Keratinocyte (primary cell): Measurements from ENCODE around the gene SCAP. TPM values are rescaled to one million over a fixed set of nuclear protein-coding genes. Genes with fewer than 3 reads are reported as not detected.
A peak's percentile ranks its signal among the peaks of the same experiment; 100 is the strongest.
"Not testable (repeated sequence)": the region's sequence is repeated elsewhere in the genome, so short reads cannot be mapped to it uniquely, and the experiment has no call there.

ENCODE experiments used
- DNase-seq: peaks from one replicate; pipeline ENCODE4 v3.0.0-alpha.2; 2011; ENCODE audit warnings: low read depth, missing footprints, low spot score
- FAIRE-seq: peaks from 2 replicates; lab custom pipeline; 2011; peaks lifted over from hg19 to GRCh38; lab: Jason Lieb, UNC
- H2AFZ ChIP-seq: 2 replicates; pipeline ENCODE4 v1.6.0; 2012; ENCODE audit warnings: low read length, control low read depth, inconsistent platforms; ENCODE audit not compliant: control insufficient read depth
- H3K27ac ChIP-seq: 2 replicates; pipeline ENCODE4 v1.5.1; 2011; ENCODE audit warnings: low read length; ENCODE audit not compliant: control insufficient read depth, insufficient read depth
- H3K27me3 ChIP-seq: 3 replicates; pipeline ENCODE4 v1.6.0; 2011; ENCODE audit warnings: low read length; ENCODE audit not compliant: control insufficient read depth, insufficient read depth; ENCODE audit errors: extremely low read depth
- H3K36me3 ChIP-seq, 2 experiments: 2 replicates in 1 of 2; 3 replicates in 1 of 2; pipeline ENCODE4 v1.5.1; 2011; ENCODE audit warnings: low read length in 2 of 2, mild to moderate bottlenecking in 1 of 2; ENCODE audit not compliant: control insufficient read depth in 2 of 2, insufficient read depth in 2 of 2; ENCODE audit errors: extremely low read depth in 1 of 2
- H3K4me1 ChIP-seq: 3 replicates; pipeline ENCODE4 v1.5.1; 2011; ENCODE audit warnings: low read length; ENCODE audit not compliant: control insufficient read depth, insufficient read depth; ENCODE audit errors: extremely low read depth
- H3K4me2 ChIP-seq: 3 replicates; pipeline ENCODE4 v1.6.0; 2011; ENCODE audit warnings: low read depth, low read length; ENCODE audit not compliant: control insufficient read depth, insufficient read depth; ENCODE audit errors: extremely low read depth
- H3K4me3 ChIP-seq, 3 experiments: fragments of 200-600 bp in 1 of 3; sonication (generic) in 1 of 3; 2 replicates in 2 of 3; 3 replicates in 1 of 3; pipeline ENCODE4 v1.5.1; 2011 to 2016; ENCODE audit warnings: low read length in 3 of 3, mild to moderate bottlenecking in 3 of 3, control low read depth in 2 of 3, inconsistent platforms in 1 of 3, low read depth in 1 of 3, mixed read lengths in 1 of 3, mixed run types in 1 of 3, moderate library complexity in 1 of 3; ENCODE audit not compliant: control insufficient read depth in 2 of 3, insufficient read depth in 2 of 3; ENCODE audit errors: extremely low read depth in 1 of 3
- H3K79me2 ChIP-seq: 2 replicates; pipeline ENCODE4 v1.6.0; 2012; ENCODE audit warnings: low read length; ENCODE audit not compliant: control insufficient read depth, insufficient read depth
- H3K9ac ChIP-seq: 3 replicates; pipeline ENCODE4 v1.6.0; 2011; ENCODE audit warnings: low read length; ENCODE audit not compliant: control insufficient read depth, insufficient read depth; ENCODE audit errors: extremely low read depth
- H3K9me1 ChIP-seq: 3 replicates; pipeline ENCODE4 v1.6.0; 2011; ENCODE audit warnings: low read length; ENCODE audit not compliant: control insufficient read depth, insufficient read depth; ENCODE audit errors: extremely low read depth
- H3K9me3 ChIP-seq: 2 replicates; pipeline ENCODE4 v1.5.1; 2012; ENCODE audit warnings: low read depth, low read length; ENCODE audit not compliant: control insufficient read depth
- H4K20me1 ChIP-seq: 3 replicates; pipeline ENCODE4 v1.6.0; 2011; ENCODE audit warnings: low read length; ENCODE audit not compliant: control insufficient read depth, insufficient read depth; ENCODE audit errors: extremely low read depth
- CTCF ChIP-seq, 3 experiments: IDR thresholded peaks in 1 of 3; conservative IDR thresholded peaks in 1 of 3; optimal IDR thresholded peaks in 1 of 3; 2 replicates in 2 of 3; 3 replicates in 1 of 3; pipeline versions ENCODE3 to v1.5.1; 2011; ENCODE audit warnings: low read length in 3 of 3, mild to moderate bottlenecking in 3 of 3, moderate library complexity in 2 of 3, control low read depth in 1 of 3, inconsistent platforms in 1 of 3; ENCODE audit not compliant: insufficient read depth in 2 of 3; ENCODE audit errors: extremely low read depth in 1 of 3
- EZH2 ChIP-seq: IDR thresholded peaks from one replicate; pipeline ENCODE4 v1.6.1; 2012; ENCODE audit warnings: inconsistent platforms, mild to moderate bottlenecking, low read length, moderate library complexity
- dilution Hi-C: fragments of 300-500 bp; cut with MboI; formaldehyde crosslinking; loops from one replicate; pipeline ENCODE4 v1.7.0; 2020; ENCODE audit warnings: low sequenced_read_pairs; ENCODE audit not compliant: extremely low pct_ligation_motif_present
- polyA plus RNA-seq, 5 experiments: library from polyadenylated mRNA; depleted of rRNA in 3 of 5; stranded (reverse) in 3 of 5; stranded (forward) in 1 of 5; unstranded in 1 of 5; fragments of >200 nt; gene quantifications; 1 replicate in 1 of 5; 2 replicates in 3 of 5; 3 replicates in 1 of 5; pipeline versions ENCODE4 v1.2.1 to v1.2.3, GENCODE V29; 2011 to 2012; ENCODE audit warnings: missing spikeins in 2 of 5, low read depth in 1 of 5, low replicate concordance in 1 of 5

The SCAP gene
- polyA plus RNA-seq, 1 donor (not counting 4 experiments of a cell fraction or from before 2014, with no cell fraction given): 17.7 TPM

GRCh38 chr3:47370887-47371697 is 104.6 kb downstream of the SCAP start:
- no peaks in the 10 kb centered on the region for H3K4me1 ChIP-seq
- no peaks in the 10 kb centered on the region for H4K20me1 ChIP-seq
- no peaks in the 10 kb centered on the region for H3K9me1 ChIP-seq
- dilution Hi-C loops: no loop called here
- H3K27me3 ChIP-seq: no peaks in the 10 kb centered on the region
- no peak overlapping the region for H2AFZ ChIP-seq
- no peak overlapping the region for H3K9ac ChIP-seq
- no peak overlapping the region for H3K27ac ChIP-seq
- no peak overlapping the region for H3K4me3 ChIP-seq
- TF ChIP-seq EZH2 (no peak), CTCF (optimal IDR thresholded peaks at IDR 0.05 in 1 of 3, IDR thresholded peaks at IDR 0.05 in 1 of 3, conservative IDR thresholded peaks at IDR 0.05 in 1 of 3; ENCODE audit: extremely low read depth in 1 of 3, insufficient read depth in 2 of 3, low read length in 3 of 3) (peak in 1 of 3 experiments; percentile 57)
- DNase-seq (no peak), FAIRE-seq (no peak)
- no peaks in the 10 kb centered on the region for H3K9me3 ChIP-seq
- no peaks in the 10 kb centered on the region for H3K36me3 ChIP-seq
- H3K4me2 ChIP-seq: no peak overlapping the region
- no peaks in the 10 kb centered on the region for H3K79me2 ChIP-seq

DNA sequence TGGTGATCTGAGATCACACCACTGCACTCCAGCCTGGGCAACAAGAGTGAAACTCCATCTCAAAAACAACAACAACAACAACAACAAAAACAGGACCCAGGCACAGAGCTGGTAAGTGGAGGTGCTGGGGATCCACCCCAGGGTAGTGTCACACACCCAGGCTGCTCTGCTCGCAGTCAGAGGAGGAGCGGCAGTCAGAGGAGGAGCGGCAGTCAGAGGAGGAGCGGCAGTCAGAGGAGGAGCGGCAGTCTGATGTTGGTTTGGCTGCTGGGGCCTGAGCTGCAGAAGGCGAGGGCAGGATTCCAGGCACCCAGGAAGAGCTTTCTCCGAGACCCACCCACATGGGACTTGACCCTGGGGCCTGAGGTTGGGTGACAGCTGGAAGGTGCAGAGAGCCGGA is 105.7 kb downstream of the SCAP start:
- H3K4me2 ChIP-seq, FAIRE-seq: not testable (repeated sequence)

More for the DNA sequence above, 105.7 kb downstream of the SCAP start:
- H3K4me3 ChIP-seq, H3K9ac ChIP-seq, H3K79me2 ChIP-seq, H4K20me1 ChIP-seq, H2AFZ ChIP-seq, H3K9me1 ChIP-seq, H3K4me1 ChIP-seq, DNase-seq, H3K9me3 ChIP-seq, dilution Hi-C loops, H3K27ac ChIP-seq, H3K36me3 ChIP-seq, H3K27me3 ChIP-seq: not testable (repeated sequence)
